GM03348 (cell line): Measurements from ENCODE around the gene OR6K6.

Source experiments
- DNase-seq: peaks from one replicate; pipeline ENCODE4 v3.0.0; 2012; ENCODE audit warnings: low spot score

The OR6K6 gene

DNA sequence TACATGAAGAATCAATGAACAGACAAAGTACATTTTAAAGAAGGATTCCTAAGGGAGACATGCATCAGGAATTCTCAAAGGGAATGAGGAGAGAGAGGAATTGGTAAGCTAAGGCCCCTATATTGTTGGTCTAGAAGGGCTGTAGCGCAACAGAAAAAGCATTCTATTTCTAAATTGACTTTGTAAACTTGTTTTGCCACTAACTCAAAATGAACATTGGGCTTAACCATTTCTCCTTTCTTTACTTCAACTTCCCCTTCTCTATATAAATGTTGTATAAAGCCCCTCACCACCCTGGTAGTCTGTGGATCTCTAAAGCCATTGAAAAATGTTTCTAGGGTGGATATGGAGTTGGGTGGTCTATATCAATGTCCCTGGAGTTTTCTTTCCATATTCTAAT, 46.9 kb downstream of the OR6K6 start:
- no peak for DNase-seq

DNA sequence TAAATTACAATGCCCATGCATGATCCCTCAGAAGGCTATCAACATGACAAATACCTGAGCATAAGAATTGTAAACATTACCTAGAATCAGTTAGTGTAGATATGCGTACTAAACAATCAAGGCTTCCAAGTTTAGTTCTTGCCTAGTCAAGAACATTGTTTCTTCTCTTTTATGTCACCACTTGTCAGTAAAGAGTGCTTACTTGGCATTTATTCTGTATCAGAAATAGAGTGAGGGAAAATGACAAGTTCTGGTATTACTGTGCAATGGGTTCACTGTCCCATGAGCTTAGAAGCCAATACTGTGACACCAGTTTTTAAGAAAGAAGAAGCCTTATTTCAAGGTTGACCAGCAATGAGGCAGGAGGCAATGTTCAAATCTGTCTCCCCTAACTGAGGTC, 49.2 kb downstream of the OR6K6 start:
- DNase-seq, result no peak
